Esophagus squamous epithelium (tissue), 5 donors: ENCODE measurements around the gene SIN3A. TPM values are rescaled to one million over a fixed set of nuclear protein-coding genes. Genes with fewer than 3 reads are reported as not detected.

ENCODE experiments used
- DNase-seq: peaks from one replicate; lab custom pipeline; 2025; lab: John Stamatoyannopoulos, UW
- H3K27ac ChIP-seq, 4 donors: fragments of 200-600 bp; sonication (generic); one replicate each; pipeline ENCODE4 v1.5.1; 2016 to 2019; ENCODE audit warnings: mild to moderate bottlenecking in 1 of 4
- H3K27me3 ChIP-seq, 4 donors: fragments of 200-600 bp; sonication (generic); 1 replicate in 3 of 4; 2 replicates in 1 of 4; pipeline versions ENCODE4 v1.5.1 to v1.6.0; 2017 to 2021; ENCODE audit warnings: antibody characterized with exemption in 1 of 4
- H3K36me3 ChIP-seq, 3 donors: fragments of 200-600 bp; sonication (generic); one replicate each; pipeline ENCODE4 v1.5.1; 2016 to 2019
- H3K4me1 ChIP-seq, 3 donors: fragments of 200-600 bp; sonication (generic); one replicate each; pipeline ENCODE4 v1.5.1; 2017 to 2019
- H3K4me3 ChIP-seq, 4 donors: fragments of 200-600 bp; sonication (generic); 1 replicate in 3 of 4; 2 replicates in 1 of 4; pipeline ENCODE4 v1.5.1; 2016 to 2019; ENCODE audit warnings: mild to moderate bottlenecking in 2 of 4, moderate library complexity in 1 of 4
- H3K9me3 ChIP-seq, 3 donors: fragments of 200-600 bp; sonication (generic); one replicate each; pipeline ENCODE4 v1.5.1; 2016 to 2019
- CTCF ChIP-seq, 6 experiments: fragments of 450-650 bp in 4 of 6; fragments of 200-600 bp in 2 of 6; sonication (generic) in 2 of 6; IDR thresholded peaks; one replicate each; pipeline ENCODE4 v1.5.1; 2016 to 2019; ENCODE audit warnings: antibody characterized with exemption in 6 of 6, mild to moderate bottlenecking in 4 of 6, moderate library complexity in 4 of 6
- POLR2A ChIP-seq, 4 donors: fragments of 450-650 bp; IDR thresholded peaks; one replicate each; pipeline ENCODE4 v1.6.1; 2017; ENCODE audit warnings: antibody characterized with exemption in 4 of 4, mild to moderate bottlenecking in 4 of 4, moderate library complexity in 3 of 4
- WGBS, 2 donors: methylation state at CpG; one replicate each; pipeline ENCODE4 v1.1.5; 2018; 5-methylcytosine and 5-hydroxymethylcytosine counted together
- intact Hi-C: fragments of 100-400 bp; cut with DNase I; formaldehyde crosslinking; loops from one replicate; pipeline ENCODE4 v1.15.0; 2022
- total RNA-seq, 4 donors: library from RNA; depleted of rRNA; stranded (reverse); fragments of >200 nt; gene quantifications; one replicate each; pipeline ENCODE4 v1.1.0, GENCODE V29; 2016
- donor health status: DM: yes; HTN: yes; CAD: no.

The SIN3A gene
- total RNA-seq, 4 donors from 2014 or later, result 22.3 to 49.8 (median 26.0) TPM

GRCh38 chr15:75361361-75361988 lies 90.0 kb downstream of the SIN3A start:
- Histone ChIP-seq H3K27ac (no peak overlapping the region), H3K9me3 (no peaks in the 10 kb centered on the region), H3K4me3 (no peak overlapping the region), H3K27me3 (no peaks in the 10 kb centered on the region), H3K36me3 (peaks cover 32 to 99% (median 35%) of the 10 kb centered on the region in 3 donors), H3K4me1 (no peaks in the 10 kb centered on the region)
- intact Hi-C loops, result no loop called here
- 95 to 100% methylated on average over 1 to 4 of the region's 10 CpGs for WGBS, 2 donors
- no peak for TF ChIP-seq POLR2A (IDR thresholded peaks at IDR 0.05)
- DNase-seq, result no peak

DNA sequence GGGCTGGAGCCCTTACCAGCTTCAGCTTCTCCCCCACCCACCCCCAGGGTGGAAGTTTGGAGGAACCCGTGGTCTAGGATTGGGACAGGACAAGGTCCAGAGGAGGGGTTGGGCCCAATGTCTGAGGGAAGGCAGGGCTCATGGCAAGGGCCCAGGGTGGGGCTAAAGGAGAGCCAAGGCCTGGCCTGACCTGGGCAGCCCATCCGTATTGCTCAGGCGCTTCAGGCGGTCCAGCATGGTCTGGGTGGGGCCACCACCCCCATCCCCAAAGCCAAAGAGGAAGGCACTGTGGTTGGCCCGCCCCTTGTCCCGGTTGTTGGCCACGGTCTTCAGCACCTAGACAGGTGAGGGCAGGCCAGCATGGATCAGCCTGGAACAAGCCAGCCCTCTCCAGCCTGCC lies 90.6 kb downstream of the SIN3A start:
- WGBS, 2 donors, result 78% methylated on average over 4 of the region's 7 CpGs; no CpG with 5 or more reads in 1 of the 2 donors
- no peaks in the 10 kb centered on the region for H3K27me3 ChIP-seq
- H3K36me3 ChIP-seq, result peaks cover 25 to 99% (median 35%) of the 10 kb centered on the region in 3 donors
- no peak for DNase-seq
- no peaks in the 10 kb centered on the region for H3K4me1 ChIP-seq
- TF ChIP-seq CTCF (IDR thresholded peaks at IDR 0.05) (no peak), POLR2A (IDR thresholded peaks at IDR 0.05) (no peak)
- intact Hi-C loops, result no loop called here
- no peak overlapping the region for H3K4me3 ChIP-seq
- H3K9me3 ChIP-seq, result no peaks in the 10 kb centered on the region
- H3K27ac ChIP-seq, result no peak overlapping the region

GRCh38 chr15:75360391-75360790 lies 91.1 kb downstream of the SIN3A start:
- Histone ChIP-seq H3K36me3 (peaks cover 24 to 99% (median 31%) of the 10 kb centered on the region in 3 donors), H3K27ac (no peak overlapping the region), H3K27me3 (no peaks in the 10 kb centered on the region), H3K9me3 (no peaks in the 10 kb centered on the region), H3K4me1 (no peaks in the 10 kb centered on the region), H3K4me3 (no peak overlapping the region)
- 29% methylated on average over 1 of the region's 1 CpG; no CpG with 5 or more reads in 1 of the 2 donors for WGBS, 2 donors
- DNase-seq, result no peak
- intact Hi-C loops, result no loop called here
- no peak for TF ChIP-seq CTCF (IDR thresholded peaks at IDR 0.05)
- TF ChIP-seq POLR2A (IDR thresholded peaks at IDR 0.05), result no peak

GRCh38 chr15:75359537-75360250 lies 91.8 kb downstream of the SIN3A start:
- H3K36me3 ChIP-seq, result peaks cover 24 to 99% (median 31%) of the 10 kb centered on the region in 3 donors
- H3K4me3 ChIP-seq, result no peak overlapping the region
- WGBS, 2 donors, result 83% methylated on average over 1 of the region's 15 CpGs; no CpG with 5 or more reads in 1 of the 2 donors
- no peaks in the 10 kb centered on the region for H3K27me3 ChIP-seq
- intact Hi-C loops, result no loop called here
- TF ChIP-seq POLR2A (IDR thresholded peaks at IDR 0.05), result no peak
- TF ChIP-seq CTCF (IDR thresholded peaks at IDR 0.05), result no peak
- no peak overlapping the region for H3K27ac ChIP-seq
- no peaks in the 10 kb centered on the region for H3K4me1 ChIP-seq
- H3K9me3 ChIP-seq, result no peaks in the 10 kb centered on the region
- no peak for DNase-seq

DNA sequence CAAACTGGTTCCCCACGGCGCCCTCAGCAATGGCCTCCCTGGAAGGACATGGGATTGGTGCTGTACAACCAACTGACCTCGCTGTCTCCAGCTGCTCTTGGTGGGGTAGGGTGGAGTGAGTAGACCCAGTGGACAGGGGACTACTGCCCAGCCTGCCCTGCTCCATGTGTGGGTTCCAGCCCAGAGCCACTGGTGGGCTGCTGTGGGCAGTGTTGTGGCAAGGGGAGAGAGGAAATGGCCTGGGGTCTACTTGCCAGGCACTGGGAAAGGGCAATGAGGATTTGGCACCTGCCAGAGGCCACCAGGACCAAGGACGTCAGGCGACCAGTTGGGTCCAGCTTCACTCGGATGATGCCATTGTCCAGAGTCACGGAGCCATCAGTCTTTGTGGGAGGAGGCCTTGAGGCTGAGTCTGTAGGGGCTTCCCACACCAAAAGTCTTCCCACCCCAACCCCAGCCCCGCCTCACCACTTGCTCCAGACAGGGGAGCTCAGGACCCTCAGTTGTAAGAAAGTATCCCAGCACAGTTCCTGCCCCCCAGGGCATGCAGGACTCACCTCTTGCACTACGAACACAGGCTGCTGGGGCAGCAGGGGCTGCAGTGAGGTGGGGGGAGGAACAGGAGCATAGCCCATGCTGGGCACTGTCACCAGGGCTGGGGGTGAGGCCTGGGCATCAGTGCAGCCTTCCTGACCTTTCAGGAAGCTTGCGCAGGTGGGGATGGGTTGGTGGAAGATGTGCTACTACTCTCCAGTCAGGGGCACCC lies 92.5 kb downstream of the SIN3A start:
- TF ChIP-seq CTCF (IDR thresholded peaks at IDR 0.05) (no peak), POLR2A (IDR thresholded peaks at IDR 0.05) (no peak)
- Histone ChIP-seq H3K36me3 (peaks cover 24 to 99% (median 32%) of the 10 kb centered on the region in 3 donors), H3K9me3 (no peaks in the 10 kb centered on the region), H3K27me3 (no peaks in the 10 kb centered on the region), H3K27ac (no peak overlapping the region), H3K4me1 (no peaks in the 10 kb centered on the region), H3K4me3 (no peak overlapping the region)
- WGBS, 2 donors, result 95 to 100% methylated on average over 3 to 4 of the region's 10 CpGs
- intact Hi-C loops, result no loop called here
- no peak for DNase-seq
